Dedifferentiated amniotic fluid mesenchymal stem cell (primary cell): Measurements from ENCODE around the gene MNAT1.
A peak's percentile ranks its signal among the peaks of the same experiment; 100 is the strongest.
"Not testable (repeated sequence)": the region's sequence is repeated elsewhere in the genome, so short reads cannot be mapped to it uniquely, and the experiment has no call there.

Experiments
- DNase-seq: peaks from one replicate; pipeline ENCODE4 v3.0.0-alpha.2; 2016; ENCODE audit errors: extremely low spot score

Gene MNAT1

GRCh38 chr14:60882219-60882618, 147.7 kb downstream of the MNAT1 start:
- no peak for DNase-seq

- DNase-seq: no peak
These were observed 149.6 kb downstream of the MNAT1 start for GRCh38 chr14:60884134-60884533.

GRCh38 chr14:60890636-60891035, 156.1 kb downstream of the MNAT1 start:
- not testable (repeated sequence) for DNase-seq

- DNase-seq: no peak
These were observed 159.3 kb downstream of the MNAT1 start for GRCh38 chr14:60893911-60894310.

GRCh38 chr14:60904381-60904780, 169.8 kb downstream of the MNAT1 start:
- DNase-seq: no peak

GRCh38 chr14:60905923-60906322, 171.4 kb downstream of the MNAT1 start:
- no peak for DNase-seq

- DNase-seq: no peak
These were observed 181.2 kb downstream of the MNAT1 start for GRCh38 chr14:60915781-60916180.

- DNase-seq: no peak
These were observed 187.5 kb downstream of the MNAT1 start for GRCh38 chr14:60922050-60922449.

- no peak for DNase-seq
These were observed 190.7 kb downstream of the MNAT1 start for GRCh38 chr14:60925286-60925685.

GRCh38 chr14:60926002-60926401, 191.4 kb downstream of the MNAT1 start:
- no peak for DNase-seq

- DNase-seq: no peak
These were observed 196.7 kb downstream of the MNAT1 start for GRCh38 chr14:60931218-60931617.

GRCh38 chr14:60933920-60934655, 199.5 kb downstream of the MNAT1 start:
- DNase-seq: no peak

GRCh38 chr14:60935319-60935718, 200.8 kb downstream of the MNAT1 start:
- DNase-seq: no peak

GRCh38 chr14:60943637-60944032, 209.1 kb downstream of the MNAT1 start:
- no peak for DNase-seq

- DNase-seq: no peak
These were observed 209.6 kb downstream of the MNAT1 start for GRCh38 chr14:60944204-60944603.

GRCh38 chr14:60945984-60946383, 211.4 kb downstream of the MNAT1 start:
- no peak for DNase-seq

- no peak for DNase-seq
These were observed 212.2 kb downstream of the MNAT1 start for GRCh38 chr14:60946773-60947172.

GRCh38 chr14:60951776-60952435, 217.3 kb downstream of the MNAT1 start:
- peak; percentile 59 for DNase-seq

- DNase-seq: no peak
These were observed 221.6 kb downstream of the MNAT1 start for GRCh38 chr14:60956202-60956601.

GRCh38 chr14:60956632-60957031, 222.1 kb downstream of the MNAT1 start:
- DNase-seq: no peak

- no peak for DNase-seq
These were observed 223.6 kb downstream of the MNAT1 start for GRCh38 chr14:60958146-60958545.

- DNase-seq: no peak
These were observed 229.2 kb downstream of the MNAT1 start for GRCh38 chr14:60963761-60964160.

- no peak for DNase-seq
These were observed 230.3 kb downstream of the MNAT1 start for GRCh38 chr14:60964904-60965303.
